Pancreas (tissue), 10 donors: ENCODE results near the gene ALDH1A1. TPM values are rescaled to one million over a fixed set of nuclear protein-coding genes. Genes with fewer than 3 reads are reported as not detected.

ENCODE experiments used
- ATAC-seq, 4 donors: fragments of 200-7000 bp; cut with Tn5 transposase; one replicate each; pipeline versions ENCODE4 v1.8.0 to v1.9.1; 2020; ENCODE audit warnings: mild to moderate bottlenecking in 4 of 4, moderate library complexity in 4 of 4
- DNase-seq, 6 donors: peaks; one replicate each; pipeline ENCODE4 v3.0.0-alpha.2; 2020
- FAIRE-seq: peaks from 2 replicates; lab custom pipeline; 2012; peaks lifted over from hg19 to GRCh38; lab: Jason Lieb, UNC
- H3K27ac ChIP-seq, 4 donors: fragments of 200-600 bp; sonication (generic); 1 replicate in 3 of 4; 2 replicates in 1 of 4; pipeline versions ENCODE4 v1.5.0 to v1.8.0; 2020
- H3K27me3 ChIP-seq, 4 donors: fragments of 200-600 bp; one replicate each; pipeline ENCODE4 v1.8.0; 2021
- H3K36me3 ChIP-seq, 3 donors: fragments of 200-600 bp; sonication (generic) in 1 of 3; one replicate each; pipeline versions ENCODE4 v1.5.0 to v1.8.0; 2020 to 2021
- H3K4me1 ChIP-seq, 3 donors: fragments of 200-600 bp; one replicate each; pipeline ENCODE4 v1.8.0; 2021
- H3K4me3 ChIP-seq, 4 donors: fragments of 200-600 bp; sonication (generic) in 2 of 4; one replicate each; pipeline versions ENCODE4 v1.5.0 to v1.8.0; 2020 to 2021
- H3K9me3 ChIP-seq, 4 donors: fragments of 200-600 bp; one replicate each; pipeline ENCODE4 v1.8.0; 2021
- CTCF ChIP-seq, 4 donors: fragments of 200-600 bp; sonication (generic) in 3 of 4; IDR thresholded peaks; one replicate each; pipeline versions ENCODE4 v1.5.0 to v1.8.0; 2021; ENCODE audit warnings: antibody characterized with exemption in 4 of 4
- WGBS, 2 donors: extraction: QIAGEN DNeasy Blood & Tissue Kit; methylation state at CpG; one replicate each; pipeline ENCODE4 v1.1.7; 2013; 5-methylcytosine and 5-hydroxymethylcytosine counted together
- intact Hi-C, 3 donors: fragments of 100-400 bp; cut with DNase I; formaldehyde crosslinking; loops; one replicate each; pipeline versions ENCODE4 v1.11.1 to v1.14.2; 2022
- polyA plus RNA-seq, 2 donors: library from polyadenylated mRNA; stranded (reverse); fragments of 200-250 nt; gene quantifications; one replicate each; pipeline ENCODE4 v1.2.3, GENCODE V29; 2013
- total RNA-seq, 6 donors: library from RNA; stranded (reverse); fragmentation: NEBNext Ultra II Directional in 4 of 6; extraction: Animal tissue kit (Norgen Biotek cat#: 25700) in 4 of 6; gene quantifications; one replicate each; pipeline versions ENCODE4 v1.2.1 to v1.2.4, GENCODE V29; 2021 to 2023
- donor health status: healthy with polysubstance abuse.
- donor health status: DM: no; HTN: no; CAD: no; lungs with moderate emphysema.
- donor health status: DM: no; HTN: no; CAD: no.
- donor health status: control.
- donor health status: control.
- donor health status: Bipolar disorder and iron deficiency.
- donor health status: DM: yes; HTN: yes; CAD: no.
- donor health status: DM: no; HTN: no; CAD: no.
- donor health status: DM: no; HTN: no; CAD: no.
- donor health status: DM: yes; HTN: yes; CAD: no.

The ALDH1A1 gene
- total and polyA plus RNA-seq, 8 donors: 141 to 275 (median 176) TPM

- Histone ChIP-seq H3K4me3 (peak overlapping the region in 3 of 4 donors; percentile 3 to 46 (median 44)), H3K27ac (peak overlapping the region; percentile 51 to 91 (median 69)), H3K9me3 (no peaks in the 10 kb centered on the region), H3K36me3 (no peaks in the 10 kb centered on the region), H3K4me1 (peaks cover 31 to 53% (median 44%) of the 10 kb centered on the region in 3 donors), H3K27me3 (no peaks in the 10 kb centered on the region)
- WGBS, 2 donors: 29 to 33% methylated on average over 1 of the region's 1 CpG
- intact Hi-C loops: no loop called here
- DNase-seq: peak in 1 of 6 donors; percentile 34
- peak in 3 of 4 donors; percentile 5 to 9 (median 7) for ATAC-seq
- TF ChIP-seq CTCF (IDR thresholded peaks at IDR 0.05): no peak
- FAIRE-seq: no peak
These were observed 3.6 kb downstream of the ALDH1A1 start for GRCh38 chr9:72949244-72949582.

GRCh38 chr9:72948575-72949243 is 4.1 kb downstream of the ALDH1A1 start:
- ATAC-seq: peak in 2 of 4 donors; percentile 16 to 18

GRCh38 chr9:72947984-72948465 is 4.8 kb downstream of the ALDH1A1 start:
- Histone ChIP-seq H3K27ac (peak overlapping the region; percentile 51 to 91 (median 69)), H3K4me1 (peaks cover 37 to 58% (median 47%) of the 10 kb centered on the region in 3 donors), H3K9me3 (no peaks in the 10 kb centered on the region), H3K27me3 (no peaks in the 10 kb centered on the region), H3K36me3 (no peaks in the 10 kb centered on the region), H3K4me3 (peak overlapping the region in 2 of 4 donors; percentile 44 to 46)
- DNase-seq: peak in 1 of 6 donors; percentile 11
- intact Hi-C loops: no loop called here
- no peak for TF ChIP-seq CTCF (IDR thresholded peaks at IDR 0.05)
- 11 to 15% methylated on average over 3 of the region's 3 CpGs for WGBS, 2 donors
- FAIRE-seq: no peak
- ATAC-seq: peak; percentile 11 to 24 (median 18)

More at GRCh38 chr9:72948575-72949243, 4.1 kb downstream of the ALDH1A1 start:
- H3K36me3 ChIP-seq: no peaks in the 10 kb centered on the region
- DNase-seq: no peak
- no peaks in the 10 kb centered on the region for H3K9me3 ChIP-seq
- peaks cover 31 to 53% (median 44%) of the 10 kb centered on the region in 3 donors for H3K4me1 ChIP-seq
- intact Hi-C loops: no loop called here
- H3K27ac ChIP-seq: peak overlapping the region; percentile 51 to 91 (median 69)
- TF ChIP-seq CTCF (IDR thresholded peaks at IDR 0.05): no peak
- 8 to 10% methylated on average over 6 of the region's 6 CpGs for WGBS, 2 donors
- H3K4me3 ChIP-seq: peak overlapping the region in 3 of 4 donors; percentile 3 to 46 (median 44)
- H3K27me3 ChIP-seq: no peaks in the 10 kb centered on the region
- FAIRE-seq: no peak

GRCh38 chr9:72946821-72947220 is 6.0 kb downstream of the ALDH1A1 start:
- Histone ChIP-seq H3K27ac (peak overlapping the region in 2 of 4 donors; percentile 85 to 91), H3K4me1 (peaks cover 45 to 65% (median 57%) of the 10 kb centered on the region in 3 donors), H3K27me3 (no peaks in the 10 kb centered on the region), H3K9me3 (no peaks in the 10 kb centered on the region), H3K36me3 (no peaks in the 10 kb centered on the region), H3K4me3 (no peak overlapping the region)
- TF ChIP-seq CTCF (IDR thresholded peaks at IDR 0.05): no peak
- intact Hi-C loops: no loop called here
- ATAC-seq (no peak), FAIRE-seq (no peak), DNase-seq (no peak)

- Histone ChIP-seq H3K27ac (peak overlapping the region in 2 of 4 donors; percentile 85 to 91), H3K4me1 (peaks cover 45 to 65% (median 62%) of the 10 kb centered on the region in 3 donors), H3K9me3 (no peaks in the 10 kb centered on the region), H3K4me3 (no peak overlapping the region), H3K27me3 (no peaks in the 10 kb centered on the region), H3K36me3 (no peaks in the 10 kb centered on the region)
- intact Hi-C loops: no loop called here
- FAIRE-seq (no peak), ATAC-seq (no peak), DNase-seq (no peak)
- WGBS, 2 donors: 53 to 56% methylated on average over 3 of the region's 3 CpGs
- no peak for TF ChIP-seq CTCF (IDR thresholded peaks at IDR 0.05)
These were observed 6.5 kb downstream of the ALDH1A1 start for GRCh38 chr9:72946318-72946717.
